ENCODE data around the gene IFT43. TPM values are rescaled to one million over a fixed set of nuclear protein-coding genes. Genes with fewer than 3 reads are reported as not detected.

Gene IFT43
- total RNA-seq, 2 experiments from 2014 or later, result 7.6 to 10.4 TPM

DNA sequence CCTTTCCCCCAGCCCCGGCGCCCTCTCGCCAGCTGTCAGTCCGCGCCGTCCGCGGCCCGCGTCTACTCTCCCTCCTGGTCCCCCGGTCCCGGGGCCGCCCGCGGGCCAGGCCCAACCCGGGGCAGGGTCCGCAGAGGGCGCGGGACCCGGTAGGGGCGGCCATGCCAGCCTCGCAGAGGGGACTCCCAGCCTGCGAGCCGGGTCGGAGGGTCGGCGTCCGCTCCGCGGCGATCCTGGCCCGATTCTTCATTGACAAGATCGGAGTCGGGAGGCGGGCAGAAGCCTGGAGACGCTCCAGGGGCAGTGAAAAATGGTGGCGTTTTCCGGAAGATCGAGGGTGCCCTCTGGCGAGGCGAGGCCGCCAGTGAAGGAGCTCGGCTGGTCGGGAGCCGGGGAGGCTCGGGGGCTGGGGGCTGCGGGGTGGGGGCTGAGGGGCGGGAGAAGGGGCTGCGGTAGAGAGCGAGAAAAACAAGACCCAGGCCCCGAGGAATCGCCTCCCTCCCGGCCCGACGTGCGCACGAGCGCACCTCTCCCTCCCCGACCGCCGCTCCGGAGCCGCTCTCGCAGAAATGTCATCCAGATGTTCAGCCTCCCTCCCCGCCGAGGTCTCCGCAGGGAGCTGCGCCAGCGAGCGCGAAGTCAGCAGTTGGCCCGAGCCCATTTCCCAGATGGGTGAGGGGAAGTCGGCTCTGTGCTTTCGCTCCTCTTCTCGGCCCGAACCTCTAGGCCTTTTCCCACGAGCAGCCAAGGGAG, 3.1 kb upstream of the IFT43 start:
- H3K27me3 Mint-ChIP-seq, result no peaks in the 10 kb centered on the region
- POLR2A ChIA-PET, result interaction anchor here (0.8 to 1.0 kb wide), 2 partner anchors 74 to 273 kb away, joined by 3 read pairs; no protein-coding TSS in a partner anchor
- intact Hi-C loops (cut with micrococcal nuclease), result loop anchor here (5.0 kb wide), 1 partner anchor 75 kb away; no protein-coding TSS in a partner anchor
- peak overlapping the region; percentile 81 for H3K27ac Mint-ChIP-seq
- CTCF ChIA-PET, result interaction anchor here (0.7 to 9.1 kb wide), 21 partner anchors 12 to 416 kb away, joined by 3 to 143 read pairs (median 4); no protein-coding TSS in a partner anchor
- H3K4me3 Mint-ChIP-seq, result peak overlapping the region; percentile 80
- TF ChIP-seq, protein P1, sequence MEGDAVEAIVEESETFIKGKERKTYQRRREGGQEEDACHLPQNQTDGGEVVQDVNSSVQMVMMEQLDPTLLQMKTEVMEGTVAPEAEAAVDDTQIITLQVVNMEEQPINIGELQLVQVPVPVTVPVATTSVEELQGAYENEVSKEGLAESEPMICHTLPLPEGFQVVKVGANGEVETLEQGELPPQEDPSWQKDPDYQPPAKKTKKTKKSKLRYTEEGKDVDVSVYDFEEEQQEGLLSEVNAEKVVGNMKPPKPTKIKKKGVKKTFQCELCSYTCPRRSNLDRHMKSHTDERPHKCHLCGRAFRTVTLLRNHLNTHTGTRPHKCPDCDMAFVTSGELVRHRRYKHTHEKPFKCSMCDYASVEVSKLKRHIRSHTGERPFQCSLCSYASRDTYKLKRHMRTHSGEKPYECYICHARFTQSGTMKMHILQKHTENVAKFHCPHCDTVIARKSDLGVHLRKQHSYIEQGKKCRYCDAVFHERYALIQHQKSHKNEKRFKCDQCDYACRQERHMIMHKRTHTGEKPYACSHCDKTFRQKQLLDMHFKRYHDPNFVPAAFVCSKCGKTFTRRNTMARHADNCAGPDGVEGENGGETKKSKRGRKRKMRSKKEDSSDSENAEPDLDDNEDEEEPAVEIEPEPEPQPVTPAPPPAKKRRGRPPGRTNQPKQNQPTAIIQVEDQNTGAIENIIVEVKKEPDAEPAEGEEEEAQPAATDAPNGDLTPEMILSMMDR (IDR thresholded peaks at IDR 0.05), result peak; percentile 68
- peak; percentile 76 for DNase-seq
- no peaks in the 10 kb centered on the region for H3K36me3 Mint-ChIP-seq (ENCODE audit: low read depth)
- no peaks in the 10 kb centered on the region for H3K9me3 Mint-ChIP-seq
- peak; percentile 64 for ATAC-seq
- H3K4me1 Mint-ChIP-seq (ENCODE audit: low read depth), result peaks cover 44% of the 10 kb centered on the region

DNA sequence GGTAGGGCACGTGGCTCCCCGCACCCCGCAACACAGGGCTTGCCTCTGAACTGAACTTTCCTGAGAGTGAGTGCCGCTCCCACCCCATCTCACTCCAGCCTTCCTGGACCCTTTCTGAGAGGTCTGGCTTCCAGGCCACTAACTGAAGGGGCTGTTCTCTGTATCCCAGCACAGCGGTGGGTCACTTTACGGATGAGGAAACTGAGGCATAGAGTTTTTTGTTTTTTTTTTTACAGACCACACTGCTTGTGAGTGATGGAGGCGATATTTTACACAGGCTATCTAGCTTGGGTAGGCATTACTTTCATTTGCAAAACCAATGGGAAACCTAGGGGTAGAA, 2.6 kb upstream of the IFT43 start:
- DNase-seq, result no peak
- peak overlapping the region; percentile 59 for H3K27ac Mint-ChIP-seq
- TF ChIP-seq, protein P1 (IDR thresholded peaks at IDR 0.05), result no peak
- CTCF ChIA-PET, result interaction anchor here (0.7 to 9.1 kb wide), 20 partner anchors 11 to 417 kb away, joined by 3 to 143 read pairs (median 4); no protein-coding TSS in a partner anchor
- intact Hi-C loops (cut with micrococcal nuclease), result loop anchor here (5.0 kb wide), 1 partner anchor 76 kb away; no protein-coding TSS in a partner anchor
- ATAC-seq, result no peak
- H3K9me3 Mint-ChIP-seq, result no peaks in the 10 kb centered on the region
- H3K4me1 Mint-ChIP-seq (ENCODE audit: low read depth), result peaks cover 43% of the 10 kb centered on the region
- H3K27me3 Mint-ChIP-seq, result no peaks in the 10 kb centered on the region
- peak overlapping the region; percentile 80 for H3K4me3 Mint-ChIP-seq
- POLR2A ChIA-PET, result interaction anchor here (0.8 to 1.0 kb wide), 2 partner anchors 75 to 273 kb away, joined by 3 read pairs; no protein-coding TSS in a partner anchor
- no peaks in the 10 kb centered on the region for H3K36me3 Mint-ChIP-seq (ENCODE audit: low read depth)

DNA sequence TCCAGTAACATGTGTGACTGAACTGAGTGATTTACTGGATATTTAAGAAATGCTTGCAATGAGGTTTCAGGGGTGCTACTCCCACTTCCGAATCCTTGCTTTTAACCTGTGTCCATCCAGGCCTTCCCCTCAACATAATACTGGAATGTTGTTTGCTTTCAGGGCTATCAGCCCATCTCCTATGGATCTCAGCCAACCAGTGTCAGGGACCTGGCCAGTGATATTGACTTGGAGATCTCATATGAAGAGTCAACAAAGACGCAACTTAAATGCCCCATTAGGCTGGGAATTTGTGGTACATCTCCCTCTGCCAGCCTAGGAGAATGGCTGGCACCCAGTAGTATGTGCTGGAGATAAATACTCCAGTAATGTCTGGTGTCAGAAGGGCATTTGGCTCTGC, 889 bp upstream of the IFT43 start:
- Mint-ChIP-seq H3K36me3 (ENCODE audit: low read depth) (peaks cover 4% of the 10 kb centered on the region), H3K27me3 (no peaks in the 10 kb centered on the region), H3K4me1 (ENCODE audit: low read depth) (peaks cover 27% of the 10 kb centered on the region), H3K27ac (no peak overlapping the region), H3K9me3 (no peaks in the 10 kb centered on the region), H3K4me3 (no peak overlapping the region)
- ATAC-seq (no peak), DNase-seq (no peak)
- TF ChIP-seq, protein P1 (IDR thresholded peaks at IDR 0.05), result no peak
- intact Hi-C loops (cut with micrococcal nuclease), result loop anchor here (5.0 kb wide), 1 partner anchor 77 kb away; no protein-coding TSS in a partner anchor
- CTCF ChIA-PET, result interaction anchor here (3.8 to 9.1 kb wide), 3 partner anchors 78 to 275 kb away, joined by 20 to 143 read pairs (median 82); no protein-coding TSS in a partner anchor
- POLR2A ChIA-PET, result no interaction called here

DNA sequence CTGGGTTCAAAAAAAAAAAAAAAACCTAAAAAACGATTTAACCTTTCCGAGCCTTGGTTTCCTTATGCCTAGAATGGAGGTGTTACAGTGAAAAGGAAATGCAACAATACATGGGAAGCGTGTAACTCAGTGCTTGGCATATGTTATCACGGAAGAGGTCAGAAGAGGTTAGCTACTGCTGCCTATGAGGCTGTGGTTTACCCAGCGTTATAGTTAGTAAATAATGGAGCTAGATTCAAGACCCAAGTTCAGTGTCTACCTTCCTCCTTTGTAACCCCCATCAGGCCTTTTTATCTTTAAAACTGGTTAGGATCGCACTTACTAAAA, 839 bp downstream of the IFT43 start:
- peaks cover 6% of the 10 kb centered on the region for H3K36me3 Mint-ChIP-seq (ENCODE audit: low read depth)
- H3K27me3 Mint-ChIP-seq, result no peaks in the 10 kb centered on the region
- H3K9me3 Mint-ChIP-seq, result no peaks in the 10 kb centered on the region
- DNase-seq, result no peak
- CTCF ChIA-PET, result interaction anchor here (1.5 to 6.4 kb wide), 3 partner anchors 80 to 409 kb away, joined by 4 to 82 read pairs (median 20); no protein-coding TSS in a partner anchor
- H3K4me1 Mint-ChIP-seq (ENCODE audit: low read depth), result peaks cover 16% of the 10 kb centered on the region
- TF ChIP-seq, protein P1 (IDR thresholded peaks at IDR 0.05), result no peak
- no peak overlapping the region for H3K27ac Mint-ChIP-seq
- intact Hi-C loops (cut with micrococcal nuclease), result no loop called here
- no peak for ATAC-seq
- peak overlapping the region; percentile 84 for H3K4me3 Mint-ChIP-seq
- POLR2A ChIA-PET, result interaction anchor here (0.8 kb wide), 1 partner anchor 11 kb away, joined by 3 read pairs; no protein-coding TSS in a partner anchor

All from activated CD8-positive, alpha-beta T cell treated with anti-CD3 and anti-CD28 coated beads for 36 hours (primary cell).